GM12878 (cell line): Measurements from ENCODE around the gene PPP3CA. TPM values are rescaled to one million over a fixed set of nuclear protein-coding genes. Genes with fewer than 3 reads are reported as not detected.

Source experiments
- BMI1 ChIP-seq: fragments of 450-650 bp; IDR thresholded peaks from 2 replicates; pipeline ENCODE4 v1.6.1; 2016; ENCODE audit warnings: mild to moderate bottlenecking, moderate library complexity, borderline replicate concordance
- CUX1 ChIP-seq: IDR thresholded peaks from 2 replicates; pipeline ENCODE4 v1.6.1; 2012; ENCODE audit warnings: improper control_type of control experiment, low read depth, low read length; ENCODE audit not compliant: insufficient replicate concordance
- E2F4 ChIP-seq: IDR thresholded peaks from 2 replicates; pipeline ENCODE4 v1.6.1; 2012; ENCODE audit warnings: low read depth, low read length, improper control_type of control experiment
- E4F1 ChIP-seq: fragments of 450-650 bp; IDR thresholded peaks from 2 replicates; pipeline ENCODE4 v1.6.1; 2018; ENCODE audit warnings: borderline replicate concordance, mild to moderate bottlenecking; ENCODE audit not compliant: partially characterized antibody
- HCFC1 ChIP-seq: fragments of 150-350 bp; IDR thresholded peaks from 2 replicates; pipeline ENCODE4 v1.6.1; 2014; ENCODE audit warnings: low read length
- MEF2A ChIP-seq: IDR thresholded peaks from 2 replicates; pipeline ENCODE4 v1.6.1; 2011; ENCODE audit warnings: low read depth, mild to moderate bottlenecking, low read length, moderate library complexity; ENCODE audit not compliant: insufficient read depth
- MTA3 ChIP-seq: IDR thresholded peaks from 2 replicates; pipeline ENCODE4 v1.6.1; 2012; ENCODE audit warnings: low read length, inconsistent platforms, borderline replicate concordance
- NR2C2 ChIP-seq: IDR thresholded peaks from 2 replicates; pipeline ENCODE4 v1.6.1; 2011; ENCODE audit warnings: borderline replicate concordance, low read depth; ENCODE audit not compliant: control insufficient read depth, insufficient read length
- PAX5 ChIP-seq: IDR thresholded peaks from 2 replicates; pipeline ENCODE4 v1.6.1; 2011; ENCODE audit warnings: low read depth, low read length, borderline replicate concordance
- POU2F2 ChIP-seq: IDR thresholded peaks from 3 replicates; pipeline ENCODE4 v1.6.1; 2011; ENCODE audit warnings: low read depth, mild to moderate bottlenecking, low read length, borderline replicate concordance
- RELB ChIP-seq: fragments of 450-650 bp; IDR thresholded peaks from 2 replicates; pipeline ENCODE4 v1.6.1; 2017; ENCODE audit warnings: low read depth, mild to moderate bottlenecking, moderate library complexity
- SIN3A ChIP-seq: IDR thresholded peaks from 2 replicates; pipeline ENCODE4 v1.6.1; 2012; ENCODE audit warnings: low read depth, low read length, improper control_type of control experiment
- SP1 ChIP-seq: IDR thresholded peaks from one replicate; pipeline ENCODE4 v1.6.1; 2011; ENCODE audit warnings: low read depth, low read length
- ZBED1 ChIP-seq: IDR thresholded peaks from 2 replicates; pipeline ENCODE4 v1.6.1; 2016; ENCODE audit warnings: borderline replicate concordance
- ZBTB11 ChIP-seq: fragments of 450-650 bp; formaldehyde crosslinking; IDR thresholded peaks from 2 replicates; pipeline ENCODE4 v1.5.0; 2022; ENCODE audit warnings: mild to moderate bottlenecking, missing genetic modification characterization
- ZNF24 ChIP-seq: fragments of 450-650 bp; IDR thresholded peaks from 2 replicates; pipeline ENCODE4 v1.6.1; 2017; ENCODE audit warnings: antibody characterized with exemption, mild to moderate bottlenecking
- polyA plus RNA-seq, 11 experiments: library from polyadenylated mRNA; depleted of rRNA in 4 of 11; unstranded in 6 of 11; stranded (reverse) in 5 of 11; fragments of >200 nt; fragmentation: Nextera tagmentation in 4 of 11; fragmentation: Illumina TruSeq in 1 of 11; extraction: Ambion mirVana in 4 of 11; extraction: Trizol in 1 of 11; gene quantifications; 1 replicate in 1 of 11; 2 replicates in 10 of 11; pipeline versions ENCODE4 v1.2.1 to v1.2.3, GENCODE V29; 2011 to 2016; ENCODE audit warnings: inconsistent platforms in 2 of 11, missing spikeins in 2 of 11, low read depth in 1 of 11
- total RNA-seq, 4 experiments: library from RNA; depleted of rRNA in 3 of 4; stranded (reverse); fragments of >200 nt in 3 of 4; fragmentation: Illumina TruSeq in 1 of 4; extraction: Trizol in 1 of 4; gene quantifications; 2 replicates each; pipeline versions ENCODE4 v1.2.1 to v1.2.3, GENCODE V29; 2013 to 2021

Gene PPP3CA
- total and polyA plus RNA-seq, 10 of the 15 experiments (the other 5 are each of a cell fraction or from before 2014, with no cell fraction given), result 0.33 to 9.0 (median 1.0) TPM

GRCh38 chr4:101005659-101006058 is 341.7 kb downstream of the PPP3CA start (continued):
- TF ChIP-seq HCFC1, result no peak
- no peak for TF ChIP-seq SP1
- TF ChIP-seq MTA3, result no peak
- TF ChIP-seq MEF2A, result no peak
- TF ChIP-seq ZBED1, result no peak
- TF ChIP-seq ZNF24, result no peak
- TF ChIP-seq RELB, result no peak
- no peak for TF ChIP-seq POU2F2
- no peak for TF ChIP-seq CUX1
- TF ChIP-seq BMI1, result no peak
- no peak for TF ChIP-seq SIN3A
- no peak for TF ChIP-seq NR2C2
- TF ChIP-seq PAX5, result no peak
- TF ChIP-seq ZBTB11 (CRISPR knock-in tag), result no peak
- TF ChIP-seq E4F1, result no peak
- TF ChIP-seq E2F4, result no peak
